Panc1 (cell line): ENCODE results near the gene NR5A1. TPM values are rescaled to one million over a fixed set of nuclear protein-coding genes. Genes with fewer than 3 reads are reported as not detected.

Experiments used
- ATAC-seq: fragments of 200-7000 bp; cut with Tn5 transposase; 2 replicates; pipeline ENCODE4 v1.9.1; 2020; ENCODE audit warnings: mild to moderate bottlenecking, moderate library complexity
- BruUV-seq: library from RNA; stranded (reverse); fragments of 400-500 nt; replicated peaks from 2 replicates; lab custom pipeline; 2021; lab: Mats Ljungman, UMichigan
- CTCF ChIA-PET: fragments of 300-600 bp; sonication (Branson Sonifier 250); formaldehyde crosslinking; loops from one replicate; lab custom pipeline; 2022; ENCODE audit warnings: antibody characterized with exemption; lab: Charles Lee
- POLR2A ChIA-PET: fragments of 300-600 bp; sonication (Branson Sonifier 250); formaldehyde crosslinking; loops from one replicate; lab custom pipeline; 2022; ENCODE audit warnings: antibody characterized with exemption; lab: Charles Lee
- DNase-seq: peaks from one replicate; pipeline ENCODE4 v3.0.0-alpha.2; 2010; ENCODE audit warnings: low read depth, low spot score
- H3K27ac ChIP-seq: 2 replicates; pipeline ENCODE4 v1.5.1; 2011; ENCODE audit warnings: mild to moderate bottlenecking, low read length, inconsistent platforms
- H3K27me3 ChIP-seq: fragments of 200-500 bp; sonication (Bioruptor generic); 2 replicates; pipeline ENCODE4 v1.6.0; 2014; ENCODE audit warnings: low read length, inconsistent platforms; ENCODE audit not compliant: control insufficient read depth, insufficient read depth
- H3K36me3 ChIP-seq: fragments of 200-500 bp; sonication (Bioruptor generic); 2 replicates; pipeline ENCODE4 v1.5.1; 2014; ENCODE audit warnings: inconsistent platforms, mild to moderate bottlenecking, low read length, moderate library complexity; ENCODE audit not compliant: control insufficient read depth, insufficient read depth
- H3K4me1 ChIP-seq: 2 replicates; pipeline ENCODE4 v1.5.1; 2011; ENCODE audit warnings: inconsistent platforms, mild to moderate bottlenecking, low read length, moderate library complexity; ENCODE audit not compliant: control insufficient read depth, insufficient read depth
- H3K4me3 ChIP-seq, 2 experiments: 2 replicates each; pipeline ENCODE4 v1.5.1; 2011 to 2012; ENCODE audit warnings: low read depth in 2 of 2, low read length in 2 of 2, mild to moderate bottlenecking in 2 of 2, inconsistent platforms in 1 of 2, moderate library complexity in 1 of 2
- H3K9me3 ChIP-seq: fragments of 200-500 bp; sonication (Bioruptor generic); 2 replicates; pipeline ENCODE4 v1.5.1; 2014; ENCODE audit warnings: low read depth, mild to moderate bottlenecking, inconsistent platforms, low read length, moderate library complexity; ENCODE audit not compliant: control insufficient read depth, insufficient read depth
- CTCF ChIP-seq: fragments of 450-650 bp; IDR thresholded peaks from 2 replicates; pipeline ENCODE4 v1.5.1; 2017; ENCODE audit warnings: mild to moderate bottlenecking
- POLR2AphosphoS5 ChIP-seq: IDR thresholded peaks from 2 replicates; pipeline ENCODE4 v1.6.1; 2012; ENCODE audit warnings: mild to moderate bottlenecking, low read depth, low read length, moderate library complexity
- REST ChIP-seq, 2 experiments: IDR thresholded peaks; 2 replicates each; pipeline ENCODE4 v1.6.1; 2011 to 2012; ENCODE audit warnings: low read depth in 2 of 2, control low read depth in 1 of 2, low read length in 1 of 2, mild to moderate bottlenecking in 1 of 2, moderate library complexity in 1 of 2; ENCODE audit not compliant: insufficient read depth in 1 of 2
- SIN3A ChIP-seq: IDR thresholded peaks from 2 replicates; pipeline ENCODE4 v1.6.1; 2012; ENCODE audit warnings: low read depth, mild to moderate bottlenecking, low read length, moderate library complexity, borderline replicate concordance; ENCODE audit not compliant: insufficient read depth
- TCF7L2 ChIP-seq: IDR thresholded peaks from 2 replicates; pipeline ENCODE4 v1.6.1; 2011; ENCODE audit warnings: mild to moderate bottlenecking, low read depth, low read length, inconsistent platforms
- in situ Hi-C: cut with HindIII; loops from 2 replicates; pipeline ENCODE4 v1.10.0; 2016; ENCODE audit warnings: low sequenced_read_pairs, low pct_unique_long_range_greater_than_20kb
- intact Hi-C: fragments of 100-400 bp; cut with micrococcal nuclease; formaldehyde crosslinking; loops from one replicate; pipeline ENCODE4 v1.10.0; 2022; ENCODE audit not compliant: unreplicated experiment
- total RNA-seq: library from RNA; stranded (reverse); gene quantifications from one replicate; pipeline ENCODE4 v1.2.1, GENCODE V29; 2021; ENCODE audit not compliant: unreplicated experiment

Gene NR5A1
- total RNA-seq, 1 experiment from 2014 or later: 2.5 TPM

GRCh38 chr9:124504530-124505005 lies 2.6 kb downstream of the NR5A1 start:
- peak; percentile 27; the same call in 1 of the 2 replicates for ATAC-seq
- POLR2A ChIA-PET: no interaction called here
- Histone ChIP-seq H3K4me3 (peak overlapping the region; percentile 19 to 30; a peak in 3 of 4 replicates), H3K36me3 (no peaks in the 10 kb centered on the region), H3K4me1 (no peaks in the 10 kb centered on the region), H3K27me3 (no peaks in the 10 kb centered on the region; the same call in 1 of the 2 replicates), H3K9me3 (no peaks in the 10 kb centered on the region), H3K27ac (no peak overlapping the region)
- in situ Hi-C loops (no loop called here), intact Hi-C loops (no loop called here)
- no peak for DNase-seq
- no TSS peak for BruUV-seq
- TF ChIP-seq REST (IDR thresholded peaks at IDR 0.05; ENCODE audit: insufficient read depth in 1 of 2, low read depth in 2 of 2, low read length in 1 of 2) (no peak), TCF7L2 (no peak), CTCF (no peak), SIN3A (no peak), POLR2AphosphoS5 (no peak)
- CTCF ChIA-PET: interaction anchor here (0.7 kb wide), 1 partner anchor 20 kb away, joined by 5 read pairs; no protein-coding TSS in a partner anchor

- Histone ChIP-seq H3K4me1 (no peaks in the 10 kb centered on the region), H3K9me3 (no peaks in the 10 kb centered on the region), H3K27ac (no peak overlapping the region), H3K36me3 (no peaks in the 10 kb centered on the region), H3K27me3 (no peaks in the 10 kb centered on the region; the same call in 1 of the 2 replicates), H3K4me3 (peak overlapping the region; percentile 19 to 30; a peak in 3 of 4 replicates)
- ChIA-PET CTCF (interaction anchor here (0.7 kb wide), 2 partner anchors 20 to 652 kb away, joined by 5 to 16 read pairs; no protein-coding TSS in a partner anchor), POLR2A (no interaction called here)
- no TSS peak for BruUV-seq
- TF ChIP-seq POLR2AphosphoS5 (no peak), SIN3A (no peak), REST (IDR thresholded peaks at IDR 0.05; ENCODE audit: insufficient read depth in 1 of 2, low read depth in 2 of 2, low read length in 1 of 2) (no peak), TCF7L2 (no peak), CTCF (no peak)
- no peak for ATAC-seq
- intact Hi-C loops (no loop called here), in situ Hi-C loops (no loop called here)
- DNase-seq: no peak
These were observed 3.3 kb downstream of the NR5A1 start for GRCh38 chr9:124503713-124504529.
